Measurements from ENCODE around the gene SETDB1.

- peak; percentile 99 to 100 (median 100) for TF ChIP-seq CTCF (IDR thresholded peaks at IDR 0.05)
- TF ChIP-seq POLR2A (IDR thresholded peaks at IDR 0.05), result no peak
Observed at GRCh38 chr1:150979092-150980056, 53.2 kb downstream of the SETDB1 start.
